B cell (primary cell): ENCODE measurements around the gene LYST. TPM values are rescaled to one million over a fixed set of nuclear protein-coding genes. Genes with fewer than 3 reads are reported as not detected.

Source experiments
- ATAC-seq: fragments of 200-7000 bp; cut with Tn5 transposase; one replicate; pipeline ENCODE4 v1.10.0; 2021; ENCODE audit warnings: low read depth, mild to moderate bottlenecking, moderate number of reproducible peaks, moderate library complexity
- CTCF ChIA-PET: fragments of 350-600 bp; sonication (Branson Sonifier 250); formaldehyde crosslinking; loops from one replicate; lab custom pipeline; 2021; ENCODE audit warnings: antibody characterized with exemption, inconsistent platforms; lab: Charles Lee
- POLR2A ChIA-PET: fragments of 350-600 bp; sonication (Branson Sonifier 250); formaldehyde crosslinking; loops from one replicate; lab custom pipeline; 2021; ENCODE audit warnings: antibody characterized with exemption; lab: Charles Lee
- DNase-seq: peaks from one replicate; pipeline ENCODE4 v3.0.0; 2013
- H2AFZ ChIP-seq: 2 replicates; pipeline ENCODE4 v1.6.1; 2012; ENCODE audit warnings: mild to moderate bottlenecking, low read depth, low read length; ENCODE audit not compliant: insufficient read depth, poor library complexity, severe bottlenecking
- H3K27ac ChIP-seq, 2 donors: 1 replicate in 1 of 2; 2 replicates in 1 of 2; pipeline ENCODE4 v1.5.1; 2012 to 2013; ENCODE audit warnings: low read length in 2 of 2, mild to moderate bottlenecking in 2 of 2, moderate library complexity in 1 of 2
- H3K27me3 ChIP-seq, 4 experiments: fragments of 200-600 bp in 1 of 4; sonication (generic) in 1 of 4; replicated peaks in 1 of 4; 1 replicate in 2 of 4; 2 replicates in 2 of 4; pipeline versions ENCODE4 v1.6.1 to v1.7.0; 2013 to 2016; ENCODE audit warnings: low read length in 3 of 4, mild to moderate bottlenecking in 2 of 4, mixed read lengths in 1 of 4, moderate library complexity in 1 of 4; ENCODE audit not compliant: insufficient read depth in 4 of 4, control insufficient read depth in 3 of 4; ENCODE audit errors: control extremely low read depth in 1 of 4
- H3K36me3 ChIP-seq, 2 experiments: replicated peaks in 1 of 2; 1 replicate in 1 of 2; 2 replicates in 1 of 2; pipeline versions ENCODE4 v1.6.1 to v1.7.1; 2013; ENCODE audit warnings: low read length in 1 of 2; ENCODE audit not compliant: insufficient read depth in 2 of 2, control insufficient read depth in 1 of 2; ENCODE audit errors: control extremely low read depth in 1 of 2, extremely low read depth in 1 of 2
- H3K4me1 ChIP-seq, 2 donors: fragments of 200-600 bp in 1 of 2; sonication (generic) in 1 of 2; 1 replicate in 1 of 2; 2 replicates in 1 of 2; pipeline versions ENCODE4 v1.5.1 to v1.6.1; 2013 to 2017; ENCODE audit warnings: low read length in 2 of 2; ENCODE audit not compliant: control insufficient read depth in 2 of 2, insufficient read depth in 2 of 2
- H3K4me2 ChIP-seq: replicated peaks from 2 replicates; pipeline ENCODE3; 2012; ENCODE audit warnings: mild to moderate bottlenecking, low read depth, low read length; ENCODE audit not compliant: poor library complexity, severe bottlenecking
- H3K4me3 ChIP-seq, 5 experiments: fragments of 200-600 bp in 1 of 5; sonication (generic) in 1 of 5; 1 replicate in 3 of 5; 2 replicates in 2 of 5; pipeline versions ENCODE4 v1.5.1 to v1.7.0; 2011 to 2016; ENCODE audit warnings: low read length in 4 of 5, mild to moderate bottlenecking in 4 of 5, low read depth in 2 of 5, control low read depth in 1 of 5, moderate library complexity in 1 of 5; ENCODE audit not compliant: insufficient read depth in 1 of 5; ENCODE audit errors: control extremely low read depth in 1 of 5, extremely low read depth in 1 of 5
- H3K79me2 ChIP-seq: fragments of 200-600 bp; sonication (generic); one replicate; pipeline ENCODE4 v1.6.0; 2016; ENCODE audit warnings: low read length; ENCODE audit not compliant: control insufficient read depth, insufficient read depth
- H3K9ac ChIP-seq: fragments of 200-600 bp; sonication (generic); 2 replicates; pipeline ENCODE4 v1.6.1; 2017; ENCODE audit warnings: mild to moderate bottlenecking, low read length, moderate library complexity
- H3K9me3 ChIP-seq, 3 donors: one replicate each; pipeline versions ENCODE4 v1.6.1 to v1.7.1; 2013; ENCODE audit warnings: low read length in 2 of 3; ENCODE audit not compliant: control insufficient read depth in 2 of 3, insufficient read depth in 1 of 3; ENCODE audit errors: control extremely low read depth in 1 of 3
- H4K20me1 ChIP-seq: 2 replicates; pipeline ENCODE4 v1.6.0; 2012; ENCODE audit warnings: mild to moderate bottlenecking, low read length; ENCODE audit not compliant: insufficient read depth, control insufficient read depth, poor library complexity, severe bottlenecking
- H3K27ac Mint-ChIP-seq: one replicate; pipeline ENCODE4 v1.8.0; 2021; ENCODE audit warnings: mixed read lengths
- H3K27me3 Mint-ChIP-seq: one replicate; pipeline ENCODE4 v1.8.0; 2021; ENCODE audit warnings: mixed read lengths
- H3K4me1 Mint-ChIP-seq: one replicate; pipeline ENCODE4 v1.8.0; 2021; ENCODE audit warnings: mixed read lengths
- H3K4me3 Mint-ChIP-seq: one replicate; pipeline ENCODE4 v1.8.0; 2021; ENCODE audit warnings: mixed read lengths
- H3K9me3 Mint-ChIP-seq: one replicate; pipeline ENCODE4 v1.8.0; 2022; ENCODE audit warnings: mixed read lengths; ENCODE audit not compliant: insufficient read depth
- EZH2 ChIP-seq: IDR thresholded peaks from 2 replicates; pipeline ENCODE4 v1.6.1; 2012; ENCODE audit warnings: borderline replicate concordance, low read depth, mild to moderate bottlenecking, moderate library complexity, low read length; ENCODE audit not compliant: insufficient read depth, poor library complexity, severe bottlenecking
- WGBS: methylation state at CpG from one replicate; pipeline ENCODE4 v1.1.5; 2013; ENCODE audit warnings: missing lambda C conversion rate; ENCODE audit not compliant: insufficient coverage; 5-methylcytosine and 5-hydroxymethylcytosine counted together
- intact Hi-C: fragments of 100-400 bp; cut with micrococcal nuclease; formaldehyde crosslinking; loops from one replicate; pipeline ENCODE4 v1.10.0; 2022
- polyA plus RNA-seq: library from polyadenylated mRNA; depleted of rRNA; stranded (reverse); fragments of >200 nt; gene quantifications from 2 replicates; pipeline ENCODE4 v1.2.3, GENCODE V29; 2012
- total RNA-seq, 2 donors: library from RNA; stranded (reverse); fragments of 120-200 nt in 1 of 2; gene quantifications; 1 replicate in 1 of 2; 2 replicates in 1 of 2; pipeline versions ENCODE4 v1.2.3 to v1.2.4, GENCODE V29; 2013 to 2022
- TF ChIP-seq, protein P1 (sequence below): fragments of 200-600 bp; IDR thresholded peaks from one replicate; pipeline ENCODE4 v1.8.0; 2022; ENCODE audit warnings: antibody characterized with exemption, mild to moderate bottlenecking

The LYST gene
- total and polyA plus RNA-seq, 2 donors (not counting 1 experiment from before 2014, with no cell fraction given): 50.4 to 120 TPM

- TF ChIP-seq EZH2: no peak
- TF ChIP-seq, protein P1, sequence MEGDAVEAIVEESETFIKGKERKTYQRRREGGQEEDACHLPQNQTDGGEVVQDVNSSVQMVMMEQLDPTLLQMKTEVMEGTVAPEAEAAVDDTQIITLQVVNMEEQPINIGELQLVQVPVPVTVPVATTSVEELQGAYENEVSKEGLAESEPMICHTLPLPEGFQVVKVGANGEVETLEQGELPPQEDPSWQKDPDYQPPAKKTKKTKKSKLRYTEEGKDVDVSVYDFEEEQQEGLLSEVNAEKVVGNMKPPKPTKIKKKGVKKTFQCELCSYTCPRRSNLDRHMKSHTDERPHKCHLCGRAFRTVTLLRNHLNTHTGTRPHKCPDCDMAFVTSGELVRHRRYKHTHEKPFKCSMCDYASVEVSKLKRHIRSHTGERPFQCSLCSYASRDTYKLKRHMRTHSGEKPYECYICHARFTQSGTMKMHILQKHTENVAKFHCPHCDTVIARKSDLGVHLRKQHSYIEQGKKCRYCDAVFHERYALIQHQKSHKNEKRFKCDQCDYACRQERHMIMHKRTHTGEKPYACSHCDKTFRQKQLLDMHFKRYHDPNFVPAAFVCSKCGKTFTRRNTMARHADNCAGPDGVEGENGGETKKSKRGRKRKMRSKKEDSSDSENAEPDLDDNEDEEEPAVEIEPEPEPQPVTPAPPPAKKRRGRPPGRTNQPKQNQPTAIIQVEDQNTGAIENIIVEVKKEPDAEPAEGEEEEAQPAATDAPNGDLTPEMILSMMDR: no peak
- Histone ChIP-seq H4K20me1 (peaks cover 8% of the 10 kb centered on the region), H3K79me2 (peaks cover 2% of the 10 kb centered on the region), H2AFZ (no peak overlapping the region), H3K4me3 (no peak overlapping the region), H3K4me2 (no peak overlapping the region), H3K4me1 (no peaks in the 10 kb centered on the region), H3K27ac (no peak overlapping the region), H3K9ac (no peak overlapping the region), H3K27me3 (no peaks in the 10 kb centered on the region), H3K36me3 (peaks cover 9 to 74% of the 10 kb centered on the region in 2 experiments), H3K9me3 (peaks cover 0 to 4% (median 0%) of the 10 kb centered on the region in 3 donors)
- intact Hi-C loops: no loop called here
- Mint-ChIP-seq H3K4me1 (no peaks in the 10 kb centered on the region), H3K27ac (no peak overlapping the region), H3K9me3 (no peaks in the 10 kb centered on the region), H3K4me3 (no peak overlapping the region), H3K27me3 (no peaks in the 10 kb centered on the region)
- CTCF ChIA-PET: interaction anchor here (1.0 kb wide), 1 partner anchor 11 kb away, joined by 3 read pairs; no protein-coding TSS in a partner anchor
- 97% methylated on average over 3 of the region's 3 CpGs for WGBS
- DNase-seq: no peak
- POLR2A ChIA-PET: no interaction called here
- no peak for ATAC-seq
These were observed 184.5 kb downstream of the LYST start for GRCh38 chr1:235682216-235682615.

DNA sequence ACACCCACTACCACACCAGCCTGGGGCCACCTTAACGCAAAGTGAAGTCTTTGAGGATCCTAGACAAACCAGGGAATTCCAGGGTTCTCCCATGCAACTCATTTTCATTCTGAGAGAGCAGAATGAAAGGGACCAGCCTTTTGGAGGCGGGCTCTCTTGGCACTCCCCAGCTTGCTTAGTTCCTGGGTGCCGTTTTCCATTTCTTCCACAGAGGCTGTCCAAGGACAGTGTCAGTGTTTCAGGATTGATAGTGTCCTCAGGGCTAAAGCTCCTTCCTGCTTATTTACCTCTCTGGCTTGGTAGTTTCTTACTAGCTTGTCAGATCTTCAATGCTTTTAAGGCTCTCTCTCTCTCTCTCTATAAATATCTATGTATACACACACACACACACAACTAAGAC, 187.1 kb downstream of the LYST start:
- 97% methylated on average over 3 of the region's 3 CpGs for WGBS
- Mint-ChIP-seq H3K27ac (no peak overlapping the region), H3K4me3 (no peak overlapping the region), H3K9me3 (peaks cover 6% of the 10 kb centered on the region), H3K4me1 (no peaks in the 10 kb centered on the region), H3K27me3 (no peaks in the 10 kb centered on the region)
- Histone ChIP-seq H4K20me1 (peaks cover 1% of the 10 kb centered on the region), H3K36me3 (peaks cover 10 to 77% of the 10 kb centered on the region in 2 experiments), H3K4me1 (no peaks in the 10 kb centered on the region), H3K9ac (no peak overlapping the region), H3K27ac (no peak overlapping the region), H2AFZ (no peak overlapping the region), H3K4me2 (no peak overlapping the region), H3K4me3 (no peak overlapping the region), H3K27me3 (no peaks in the 10 kb centered on the region), H3K9me3 (peaks cover 3 to 12% (median 6%) of the 10 kb centered on the region in 3 donors), H3K79me2 (no peaks in the 10 kb centered on the region)
- intact Hi-C loops: no loop called here
- TF ChIP-seq EZH2: no peak
- TF ChIP-seq, protein P1: no peak
- ChIA-PET CTCF (no interaction called here), POLR2A (interaction anchor here (0.7 kb wide), 1 partner anchor 872 kb away, joined by 3 read pairs; no protein-coding TSS in a partner anchor)
- DNase-seq (no peak), ATAC-seq (no peak)
